ENCODE data around the gene ATP9A. TPM values are rescaled to one million over a fixed set of nuclear protein-coding genes. Genes with fewer than 3 reads are reported as not detected.

The ATP9A gene
- total and polyA plus RNA-seq, 2 of the 8 experiments (the other 6 are each of a cell fraction or from before 2014, with no cell fraction given): 5.0 to 6.4 TPM

DNA sequence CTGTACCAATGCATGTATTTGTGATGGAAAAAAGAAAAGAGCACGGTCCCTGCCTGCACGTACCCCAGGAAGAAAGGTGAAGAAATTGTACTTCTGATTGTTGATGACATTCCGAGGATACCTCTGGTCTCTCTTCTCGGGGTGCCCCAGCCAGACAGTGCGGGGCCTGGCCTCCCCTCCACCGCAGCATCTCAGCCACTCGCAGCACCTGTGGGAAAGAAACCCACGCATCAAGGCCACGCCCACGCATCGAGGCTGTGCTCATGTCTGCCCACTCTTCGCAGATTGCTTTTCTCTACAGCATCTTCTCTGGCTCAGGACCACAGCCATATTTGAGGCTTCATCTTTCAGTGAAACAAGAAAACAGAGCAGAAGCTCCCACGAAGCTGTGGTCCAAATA is 38.4 kb downstream of the ATP9A start:
- CTCF ChIA-PET (ENCODE audit: partially characterized antibody): no interaction called here
- no peak overlapping the region for H2BK20ac ChIP-seq (ENCODE audit: low read length)
- H2AFZ ChIP-seq (ENCODE audit: low read length): no peak overlapping the region
- no peak overlapping the region for H3K4ac ChIP-seq (replicated peaks; ENCODE audit: insufficient read length, low read depth, low read length)
- no peak overlapping the region for H2BK120ac ChIP-seq (replicated peaks; ENCODE audit: low read depth, low read length)
- H3K18ac ChIP-seq (ENCODE audit: extremely low read depth, low read length): no peak overlapping the region
- H3K4me2 ChIP-seq (ENCODE audit: insufficient read depth in 1 of 2, low read depth in 2 of 2, low read length in 2 of 2): no peak overlapping the region
- H2BK15ac ChIP-seq (ENCODE audit: low read length): no peak overlapping the region
- 0 out of 7 replicates have a peak, but pooled peaks cover 0 to 4% (median 0%) of the 10 kb centered on the region in 4 experiments for H3K4me1 ChIP-seq (replicated peaks in 1 of 4; ENCODE audit: control insufficient read depth in 3 of 4, insufficient read depth in 4 of 4, low read length in 3 of 4)
- H3K9me3 ChIP-seq (ENCODE audit: insufficient read depth in 2 of 2, low read depth in 1 of 2, low read length in 1 of 2): no peaks in the 10 kb centered on the region
- no peaks in the 10 kb centered on the region for H3K23me2 ChIP-seq (ENCODE audit: low read depth, low read length)
- H4K5ac ChIP-seq (ENCODE audit: insufficient read length, low read depth, low read length): no peak overlapping the region
- no peak overlapping the region for H4K91ac ChIP-seq (replicated peaks; ENCODE audit: insufficient read length, low read length)
- H2AK5ac ChIP-seq (ENCODE audit: low read depth, low read length): 0 out of 2 replicates have a peak overlapping the region, but pooled peaks have one; percentile 53
- POLR2A ChIA-PET (ENCODE audit: partially characterized antibody): no interaction called here
- no peak overlapping the region for H3K4me3 ChIP-seq (ENCODE audit: extremely low read depth in 1 of 4, insufficient read depth in 2 of 4, low read depth in 3 of 4, low read length in 4 of 4)
- H3K79me2 ChIP-seq (ENCODE audit: control insufficient read depth in 1 of 2, insufficient read depth in 2 of 2, low read length in 2 of 2): no peaks in the 10 kb centered on the region; a peak in 1 of 4 replicates
- no peak overlapping the region for H3K23ac ChIP-seq (ENCODE audit: insufficient read length)
- no peaks in the 10 kb centered on the region for H3K36me3 ChIP-seq (ENCODE audit: control insufficient read depth in 2 of 4, insufficient read depth in 4 of 4, low read length in 3 of 4)
- H3K9ac ChIP-seq (replicated peaks in 1 of 4; ENCODE audit: extremely low read depth in 1 of 4, low read depth in 3 of 4, low read length in 3 of 4): no peak overlapping the region
- DNase-seq (ENCODE audit: low read depth in 1 of 2, low spot score in 2 of 2): no peak
- no peak overlapping the region for H3K56ac ChIP-seq (replicated peaks; ENCODE audit: insufficient read length, low read depth, low read length)
- no peaks in the 10 kb centered on the region for H4K20me1 ChIP-seq (replicated peaks in 1 of 2; ENCODE audit: control insufficient read depth in 1 of 2, insufficient read depth in 2 of 2, low read length in 2 of 2)
- no peak overlapping the region for H3K14ac ChIP-seq (ENCODE audit: insufficient read length)
- no peaks in the 10 kb centered on the region; the same call in 1 of the 2 replicates for H3K79me1 ChIP-seq (ENCODE audit: low read depth, low read length)
- WGBS, 2 experiments (ENCODE audit: extremely low coverage in 1 of 2, insufficient coverage in 1 of 2, insufficient read length in 1 of 2, insufficient replicate concordance in 2 of 2, low coverage in 1 of 2, low lambda C conversion rate in 2 of 2, missing lambda C conversion rate in 1 of 2): 89% methylated on average over 12 of the region's 13 CpGs; no CpG with 5 or more reads in 1 of the 2 experiments
- H3K27ac ChIP-seq (ENCODE audit: low read depth, low read length): no peak overlapping the region
- TF ChIP-seq TEAD4 (IDR thresholded peaks at IDR 0.05; ENCODE audit: low read depth, low read length): no peak
- TF ChIP-seq SP4 (IDR thresholded peaks at IDR 0.05; ENCODE audit: low read length): no peak
- no peak for TF ChIP-seq RNF2 (IDR thresholded peaks at IDR 0.05; ENCODE audit: borderline replicate concordance, low read depth, low read length, missing control alignments, poor library complexity, severe bottlenecking)
- TF ChIP-seq RBBP5 (IDR thresholded peaks at IDR 0.05; ENCODE audit: borderline replicate concordance, low read depth, low read length): no peak
- H2BK5ac ChIP-seq (ENCODE audit: low read depth, low read length): no peak overlapping the region
- no peak for FAIRE-seq
- H3K27me3 ChIP-seq (replicated peaks in 1 of 4; ENCODE audit: control insufficient read depth in 3 of 4, extremely low read depth in 1 of 4, insufficient read depth in 3 of 4, low read length in 3 of 4): no peaks in the 10 kb centered on the region
- H4K8ac ChIP-seq (ENCODE audit: extremely low read depth, insufficient read depth, low read length): no peak overlapping the region
- H2BK12ac ChIP-seq (ENCODE audit: low read depth, low read length): no peak overlapping the region

All from H1 (cell line).